Central memory CD4-positive, alpha-beta T cell (primary cell): Measurements from ENCODE around the gene KSR2.
"Not testable (repeated sequence)": the region's sequence is repeated elsewhere in the genome, so short reads cannot be mapped to it uniquely, and the experiment has no call there.

Experiments used
- DNase-seq: peaks from one replicate; pipeline ENCODE4 v3.0.0; 2022
- total RNA-seq, 3 experiments: gene quantifications; one replicate each; lab custom pipeline; 2026; lab: John Stamatoyannopoulos, UW

The KSR2 gene
- total RNA-seq = 0 to 0.19 (median 0.14) reads per million in 3 experiments

DNA sequence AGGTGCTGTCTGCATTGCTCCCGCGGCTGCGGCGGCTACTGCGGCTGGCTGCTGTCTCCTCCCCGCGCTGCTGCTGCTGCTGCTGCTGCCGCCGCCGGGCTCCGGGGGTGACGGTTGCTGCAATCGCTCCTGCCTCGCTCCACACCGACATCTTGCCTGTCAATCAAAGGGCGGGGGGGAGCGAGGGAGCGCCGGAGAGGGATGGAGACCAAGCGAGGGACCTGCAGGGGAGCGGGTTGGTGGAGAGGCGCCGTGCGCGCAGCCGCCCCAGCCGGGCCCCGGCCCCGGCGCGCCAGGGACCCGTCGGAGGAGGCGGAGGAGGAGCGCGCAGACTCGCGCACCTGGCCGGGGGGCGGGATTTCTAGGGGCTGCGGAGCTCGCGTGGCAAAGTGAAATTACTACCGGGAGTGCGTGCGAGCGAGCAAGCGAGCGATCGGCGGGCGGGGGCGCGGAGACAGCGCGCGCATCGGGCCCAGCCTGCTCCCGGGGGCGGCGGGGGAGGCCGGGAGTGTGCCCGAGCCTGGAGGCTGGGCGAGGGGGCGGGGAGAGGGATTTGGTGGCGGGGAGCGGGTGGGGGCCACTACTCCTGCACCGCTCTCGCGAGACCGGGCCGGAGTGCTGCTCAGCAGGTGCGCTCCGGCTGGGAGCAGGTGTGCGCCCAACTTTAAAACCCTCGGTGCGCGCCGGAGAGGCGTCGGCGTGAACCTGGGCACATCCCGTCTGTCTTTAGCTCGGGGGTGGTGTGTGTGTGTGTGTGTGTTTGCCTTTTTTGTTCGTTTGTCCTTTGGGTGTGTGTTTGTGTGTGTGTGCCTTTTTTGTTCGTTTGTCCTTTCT lies at the start of gene KSR2:
TSS of gene KSR2 (minus strand) at position 165 of the 834 bp plus-strand sequence. CDS start 735 bp downstream, outside the sequence.
- DNase-seq = peak; percentile 21

DNA sequence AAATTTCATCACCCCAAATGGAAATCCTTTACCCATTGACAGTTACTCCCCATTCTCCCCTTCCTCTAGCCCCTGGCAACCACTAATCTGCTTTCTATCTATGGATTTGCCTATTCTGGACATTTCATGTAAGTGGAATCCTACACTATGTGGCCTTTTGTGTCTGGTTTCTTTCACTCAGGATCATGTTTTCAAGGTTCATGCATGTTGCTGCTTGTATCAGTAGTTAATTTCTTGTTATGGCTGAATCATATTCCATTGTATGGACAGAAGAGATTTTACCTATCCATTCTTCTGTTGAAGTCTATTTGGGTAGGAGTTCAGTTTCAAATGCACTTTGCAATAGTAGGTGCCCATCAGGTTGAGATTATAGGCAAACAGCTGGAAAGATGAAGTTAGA lies 49.1 kb upstream of the KSR2 start:
- no peak for DNase-seq

DNA sequence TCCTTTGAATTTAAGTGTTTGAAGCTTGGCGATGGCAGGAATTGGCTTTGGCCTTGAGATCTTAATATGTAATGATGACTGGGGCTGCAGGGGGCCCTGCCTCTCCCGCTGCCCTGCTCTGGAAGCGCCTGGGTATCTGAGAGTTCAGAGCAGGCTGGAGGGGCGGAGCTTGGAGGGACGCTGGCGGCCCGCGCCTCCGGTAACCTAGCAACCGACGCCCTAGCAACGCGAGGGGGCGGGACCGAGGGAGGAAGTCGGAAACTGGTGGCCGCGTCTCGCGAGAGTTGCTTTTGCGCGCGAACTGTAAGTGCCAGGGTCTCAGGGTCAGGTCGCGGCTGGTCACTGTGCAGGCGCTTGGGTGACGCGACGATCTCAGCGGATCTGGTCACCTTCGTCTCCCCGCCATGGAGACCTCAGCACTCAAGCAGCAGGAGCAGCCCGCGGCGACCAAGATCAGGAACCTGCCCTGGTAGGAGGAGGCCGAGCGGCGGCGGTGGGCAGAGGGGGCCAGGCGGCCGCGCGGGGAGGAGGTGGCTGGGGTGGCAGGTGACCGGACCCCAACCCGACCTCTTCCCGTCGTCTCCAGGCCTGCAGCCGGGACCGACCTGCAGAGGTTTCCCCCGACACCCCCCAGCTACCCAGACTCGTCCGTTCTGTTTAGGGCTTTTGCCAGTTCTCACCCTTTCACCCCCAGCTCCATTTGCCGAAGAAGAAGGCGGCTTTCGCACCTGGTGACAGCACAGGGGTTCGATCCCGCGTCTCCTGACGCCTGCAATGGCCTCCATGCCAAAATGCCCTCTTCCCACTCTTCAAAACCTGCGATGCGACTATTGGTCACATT lies 47.9 kb upstream of the KSR2 start, which contains the start of gene RFC5:
TSS of gene RFC5 (plus strand) at position 280 of the 841 bp plus-strand sequence. CDS start at position 405, 125 bp downstream.
- peak; percentile 95 for DNase-seq

DNA sequence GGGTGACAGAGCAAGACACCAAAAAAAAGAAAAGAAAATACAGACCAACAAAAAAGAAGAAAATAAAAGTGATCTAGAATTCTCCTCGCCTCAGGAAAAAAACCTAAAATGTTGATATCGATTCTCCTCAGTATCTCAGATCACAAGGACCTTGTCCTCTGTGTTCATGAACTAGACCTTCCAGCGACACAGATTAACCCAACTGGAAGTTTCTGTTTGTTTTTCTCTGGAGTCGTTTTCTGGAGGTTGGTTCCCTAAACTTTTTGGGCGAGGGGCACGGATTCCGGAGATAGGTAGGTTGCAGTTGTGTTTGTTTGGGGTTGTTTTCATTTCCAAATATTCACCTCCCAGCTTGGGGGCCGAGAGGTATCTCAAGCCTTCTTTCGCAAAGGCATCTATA lies 47.2 kb upstream of the KSR2 start:
- DNase-seq = no peak

DNA sequence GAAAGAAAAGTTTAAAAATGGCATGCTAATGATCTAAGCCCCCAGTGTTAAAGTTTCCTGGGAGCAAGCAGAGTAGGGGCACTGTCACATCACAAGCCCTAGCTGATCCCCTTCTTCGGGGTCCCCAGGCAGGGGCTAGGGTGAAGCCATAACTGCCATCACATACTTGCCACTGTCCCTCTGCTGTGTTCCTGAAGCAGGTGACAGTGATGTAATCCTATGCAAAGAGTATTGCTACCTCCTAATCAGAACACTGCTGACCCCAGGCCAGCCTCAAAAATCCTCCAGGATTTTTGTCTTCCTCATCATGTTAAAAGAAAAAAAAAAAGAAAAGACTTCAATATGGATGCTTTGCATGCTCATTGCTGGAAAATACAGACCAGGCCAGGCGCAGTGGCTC lies 46.5 kb upstream of the KSR2 start:
- no peak for DNase-seq

DNA sequence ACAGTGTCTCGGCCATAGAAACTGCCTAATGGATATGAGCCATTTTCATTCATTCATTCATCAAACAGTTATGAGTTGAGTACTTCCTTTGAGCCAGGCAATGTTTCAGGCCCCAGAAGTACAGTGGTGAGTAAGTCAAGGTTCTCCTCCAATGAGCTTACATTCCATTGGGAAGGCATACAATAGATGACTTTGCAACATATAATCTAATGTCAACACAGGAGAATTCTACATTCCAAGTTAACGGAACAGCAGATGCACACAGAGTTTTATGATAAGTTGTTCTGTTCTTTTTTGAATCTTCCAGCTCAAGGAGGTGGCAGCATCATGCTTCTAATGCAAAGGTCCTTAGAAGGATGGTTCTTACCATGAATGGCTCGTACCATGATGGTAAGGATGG lies 44.5 kb upstream of the KSR2 start:
- no peak for DNase-seq

DNA sequence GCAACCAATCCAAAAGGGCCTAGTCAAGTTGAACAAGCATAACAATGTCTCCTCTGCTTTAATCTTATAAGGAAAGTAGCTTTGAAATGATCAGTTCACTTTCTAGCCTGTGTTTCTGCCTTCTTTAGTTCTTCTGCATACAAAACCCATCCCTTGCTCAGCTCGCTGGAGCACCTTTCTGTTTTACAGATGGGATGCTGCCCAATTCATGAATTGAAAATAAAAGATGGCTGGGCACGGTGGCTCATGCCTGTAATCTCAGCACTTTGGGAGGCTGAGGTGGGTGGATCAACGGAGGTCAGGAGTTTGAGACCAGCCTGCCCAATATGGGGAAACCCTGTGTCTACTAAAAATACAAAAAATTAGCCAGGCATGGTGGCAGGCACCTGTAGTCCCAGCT lies 43.2 kb upstream of the KSR2 start:
- DNase-seq = no peak

DNA sequence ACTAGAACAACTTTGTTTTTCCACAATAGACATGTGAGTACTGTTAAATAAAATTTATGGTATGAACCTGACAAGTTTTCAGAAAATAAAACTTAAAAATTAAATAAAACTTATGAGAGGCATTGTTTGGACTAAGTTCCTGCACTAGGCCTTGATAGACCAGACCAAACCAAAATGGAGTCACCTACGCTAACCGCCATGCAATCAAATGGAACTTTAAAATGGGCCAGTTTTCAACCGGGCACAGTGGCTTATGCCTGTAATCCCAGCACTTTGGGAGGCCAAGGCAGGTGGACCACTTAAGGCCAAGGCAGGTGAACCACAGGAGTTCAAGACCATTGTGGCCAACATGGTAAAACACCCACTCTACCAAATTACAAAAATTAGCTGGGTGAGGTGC lies 42.6 kb upstream of the KSR2 start:
- DNase-seq = no peak

DNA sequence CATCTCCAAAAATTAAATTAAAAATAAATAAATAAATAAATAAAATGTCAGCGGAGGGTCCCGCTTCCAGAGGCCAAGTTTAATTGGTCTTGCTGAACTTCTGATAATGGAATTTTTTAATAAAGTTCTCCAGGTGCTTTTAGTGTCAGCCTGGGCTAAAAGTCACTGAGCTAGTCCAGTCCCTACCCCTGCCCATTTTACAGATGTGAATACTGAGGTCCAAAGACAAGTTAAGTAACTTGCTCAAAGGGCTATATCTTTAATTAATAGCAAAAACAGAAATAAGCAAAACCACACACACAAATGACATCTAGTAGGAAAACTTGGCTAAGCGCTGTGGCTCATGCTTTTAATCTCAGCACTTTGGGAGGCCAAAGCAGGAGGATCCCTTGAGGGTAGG lies 42.1 kb upstream of the KSR2 start:
- no peak for DNase-seq

DNA sequence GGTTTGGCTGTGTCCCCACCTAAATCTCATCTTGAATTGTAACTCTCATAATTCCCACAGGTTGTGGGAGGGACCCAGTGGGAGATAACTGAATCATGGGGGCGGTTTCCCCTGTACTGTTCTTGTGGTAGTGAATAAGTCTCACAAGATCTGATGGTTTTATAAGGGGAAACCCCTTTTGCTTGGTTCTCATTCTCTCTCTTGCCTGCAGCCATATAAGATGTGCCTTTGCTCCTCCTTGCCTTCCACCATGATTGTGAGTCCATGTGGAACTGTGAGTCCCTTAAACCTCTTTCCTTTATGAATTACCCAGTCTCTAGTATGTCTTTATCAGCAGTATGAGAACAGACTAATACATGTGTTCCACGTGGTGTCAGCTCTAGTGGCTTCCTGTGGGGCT lies 31.0 kb upstream of the KSR2 start:
- DNase-seq = not testable (repeated sequence)

DNA sequence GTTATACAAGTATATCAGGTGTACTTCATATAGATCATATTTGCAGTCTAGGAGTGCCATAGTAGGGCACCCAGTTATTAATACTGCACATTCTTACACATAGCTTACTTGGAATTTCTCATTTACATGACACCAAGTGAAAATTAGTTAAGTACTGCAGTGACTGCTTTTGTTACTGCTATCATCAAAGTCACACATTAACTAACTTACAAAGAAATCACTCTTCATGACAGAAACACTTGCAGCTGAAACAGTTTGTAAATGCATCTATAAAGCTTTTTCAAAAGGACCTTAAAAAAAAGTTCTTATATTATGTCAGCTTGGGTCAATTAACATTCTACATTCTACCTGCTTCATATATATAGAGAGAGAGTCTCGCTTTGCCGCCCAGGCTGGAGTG lies 29.9 kb upstream of the KSR2 start:
- no peak for DNase-seq

DNA sequence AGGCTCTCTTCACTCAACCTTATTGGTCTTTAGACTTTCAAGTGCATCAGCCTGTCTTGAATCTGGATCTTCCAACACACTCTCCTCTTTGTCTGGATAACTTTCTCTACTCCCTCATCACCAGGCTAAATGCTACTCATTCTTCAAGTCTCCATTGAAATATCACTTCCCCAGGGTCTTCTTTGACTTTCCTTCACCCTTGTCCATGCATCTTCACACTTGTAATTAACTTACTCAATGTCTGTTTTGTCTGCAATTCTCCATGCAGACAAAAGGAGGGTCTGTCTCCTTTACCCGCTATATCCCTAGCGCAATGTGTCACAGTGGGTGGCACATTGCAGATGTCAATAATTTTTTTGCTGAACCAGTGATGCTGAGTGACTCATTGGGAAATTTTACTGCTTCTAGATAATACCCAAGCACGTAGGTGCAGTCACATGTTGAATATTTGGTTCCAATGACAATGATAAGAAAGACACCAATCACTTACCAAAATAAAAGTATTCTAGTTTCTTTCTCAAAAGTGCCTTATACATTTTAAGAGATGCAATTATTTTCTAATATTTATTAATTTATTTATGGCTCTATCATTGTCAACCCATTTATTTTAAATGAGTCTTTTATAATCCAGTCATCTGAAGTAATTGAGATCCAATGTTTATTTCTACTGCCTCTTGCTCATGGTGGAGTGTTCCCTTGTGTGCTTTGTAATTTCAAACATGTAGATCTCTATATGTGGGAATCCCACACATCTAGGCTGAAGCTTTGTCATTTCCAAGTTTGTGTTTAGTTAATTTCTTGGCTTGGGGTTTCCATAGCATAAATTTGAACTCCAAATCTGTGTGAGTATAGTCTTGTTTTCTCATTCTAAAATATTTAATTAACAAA lies 26.0 kb upstream of the KSR2 start:
- DNase-seq = no peak

DNA sequence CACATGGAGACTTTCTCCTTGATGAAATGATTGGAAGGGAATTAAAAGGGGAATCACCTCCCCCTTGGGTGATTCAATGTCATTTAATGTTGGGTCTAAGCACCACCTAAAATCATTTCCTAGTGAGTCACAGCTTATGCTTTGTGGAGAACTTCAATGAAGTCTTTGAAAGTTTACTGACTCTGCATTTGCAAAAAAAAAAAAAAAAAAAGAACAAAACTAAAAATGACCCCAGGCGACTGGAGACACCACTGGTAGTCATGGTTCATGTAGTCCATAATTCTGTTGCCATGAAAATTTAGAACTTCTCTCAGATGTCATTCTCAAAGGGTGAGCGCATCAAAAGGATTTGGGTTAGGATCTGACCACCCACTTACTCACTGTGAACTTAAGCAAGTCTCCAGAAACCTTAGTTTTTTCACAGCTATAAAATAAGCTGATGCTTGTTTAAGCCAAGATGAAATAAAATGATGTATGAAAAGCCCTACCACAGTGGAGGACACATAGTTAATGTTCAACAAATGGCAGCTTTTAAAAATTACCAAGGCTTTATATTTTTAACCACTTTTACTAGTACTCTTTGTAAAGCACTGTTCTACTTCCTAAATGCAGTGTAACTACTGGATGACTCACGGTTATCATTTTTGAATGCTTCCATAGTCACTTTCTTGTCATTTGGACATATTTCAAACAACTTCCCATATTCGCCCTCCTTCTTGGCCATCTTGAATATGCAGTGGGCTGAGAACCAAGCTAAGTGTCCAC lies 18.1 kb upstream of the KSR2 start:
- DNase-seq = no peak

DNA sequence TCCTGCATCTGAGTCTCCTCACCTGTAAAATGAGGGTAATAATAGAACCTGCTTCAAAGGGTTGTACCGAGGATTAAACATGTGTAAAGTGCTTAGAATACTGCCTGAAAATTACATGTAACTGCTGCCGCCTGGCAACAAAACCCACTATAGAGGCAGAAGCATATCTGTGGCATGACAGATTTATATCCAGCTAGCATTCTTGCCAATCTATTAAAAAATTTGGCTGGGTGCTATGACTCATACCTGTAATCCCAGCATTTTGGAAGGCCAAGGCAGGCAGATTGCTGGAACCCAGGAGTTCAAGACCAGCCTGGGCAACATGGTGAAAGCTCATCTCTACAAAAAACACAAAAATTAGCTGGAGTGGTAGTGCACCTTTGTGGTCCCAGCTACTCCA lies 16.4 kb upstream of the KSR2 start:
- no peak for DNase-seq

DNA sequence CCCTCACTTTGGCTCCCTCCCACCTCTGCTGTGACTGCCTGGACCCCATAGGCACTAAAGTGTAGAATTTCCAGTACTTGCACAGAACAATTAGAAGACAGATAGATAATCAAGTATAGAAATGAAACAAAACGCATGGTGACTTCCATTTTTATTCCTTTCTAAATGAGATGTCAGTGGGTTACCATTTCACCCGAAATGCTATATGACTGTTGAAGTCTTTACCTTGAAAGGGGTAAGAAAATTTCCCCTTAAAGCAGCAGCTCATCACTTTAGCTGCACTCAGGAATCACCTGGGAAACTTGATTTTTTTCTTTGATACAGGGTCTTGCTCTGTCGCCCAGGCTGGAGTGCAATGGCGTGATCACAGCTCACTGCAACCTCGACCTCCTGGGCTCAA lies 12.5 kb upstream of the KSR2 start:
- no peak for DNase-seq

DNA sequence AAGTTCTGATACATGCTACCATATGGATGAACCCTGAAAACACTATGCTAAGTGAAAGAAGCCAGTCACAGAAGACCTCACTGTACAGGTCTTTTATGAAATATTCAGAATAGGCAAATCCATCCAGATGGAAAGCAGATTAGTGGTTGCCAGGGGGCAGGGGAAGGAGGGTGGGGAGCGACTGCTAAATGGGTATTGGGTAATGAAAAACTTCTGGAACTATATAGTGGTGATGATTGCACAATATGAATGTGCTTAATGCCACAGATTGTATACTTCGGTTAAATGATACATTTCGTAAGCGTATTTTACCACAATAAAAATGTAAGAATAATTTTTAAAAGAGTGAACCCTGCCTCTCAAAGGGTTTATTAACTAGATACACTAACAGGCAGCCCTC lies 11.8 kb upstream of the KSR2 start:
- no peak for DNase-seq

DNA sequence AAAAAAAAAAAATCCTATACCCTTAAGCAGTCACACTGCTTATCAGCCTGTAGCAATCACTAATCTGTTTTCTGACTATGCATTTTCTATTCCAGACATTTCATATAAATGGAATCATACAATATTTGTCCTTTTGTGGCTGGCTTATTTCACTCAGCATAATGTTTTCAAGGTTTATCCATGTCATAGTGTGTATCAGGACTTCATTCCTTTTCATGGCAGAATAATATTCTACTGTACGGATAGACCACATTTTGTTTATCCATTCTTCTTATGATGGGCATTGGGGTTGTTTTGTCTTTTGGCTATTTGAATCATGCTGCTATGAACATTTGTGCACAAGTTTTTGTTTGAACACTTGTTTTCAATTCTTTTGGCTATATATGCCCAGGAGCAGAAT lies 8.6 kb upstream of the KSR2 start:
- no peak for DNase-seq

DNA sequence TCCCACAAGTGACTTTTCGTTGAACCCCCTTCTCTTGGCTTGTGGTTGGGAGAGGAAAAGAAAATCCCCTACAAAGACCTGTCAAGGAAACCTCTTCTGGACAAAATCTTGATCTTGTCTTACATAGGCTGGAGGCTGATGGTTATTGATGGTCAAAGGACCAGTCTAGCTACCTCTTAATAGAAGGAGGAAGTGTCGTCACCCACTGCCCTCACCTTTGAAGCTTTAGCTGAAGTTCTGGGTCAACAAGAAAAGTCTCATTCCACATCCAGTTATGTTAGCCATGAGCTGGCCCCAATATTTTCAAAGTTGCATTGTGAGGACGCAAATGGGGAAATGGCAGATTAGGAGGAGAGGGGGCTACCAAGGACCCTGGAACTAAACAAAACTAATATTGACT lies 6.2 kb upstream of the KSR2 start:
- no peak for DNase-seq

DNA sequence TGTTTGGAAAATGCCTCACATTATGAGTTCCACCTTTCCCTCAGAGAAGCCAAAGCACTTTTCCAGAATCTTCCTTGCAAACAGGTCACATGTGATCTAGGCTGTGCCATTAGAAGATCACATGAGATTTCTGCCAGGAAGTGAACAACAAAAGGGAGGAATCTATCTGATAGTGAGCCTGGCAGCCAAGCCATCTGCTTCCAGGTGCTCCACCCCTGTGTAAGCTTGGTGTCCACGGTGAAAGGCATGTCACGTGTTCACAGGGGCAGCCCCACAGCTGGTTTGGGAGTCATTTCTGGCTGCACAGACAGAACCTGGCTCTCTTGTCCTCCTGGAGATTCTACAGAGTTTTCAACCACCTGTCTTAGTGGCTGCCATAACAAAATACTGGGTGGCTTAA lies 3.5 kb upstream of the KSR2 start:
- no peak for DNase-seq

DNA sequence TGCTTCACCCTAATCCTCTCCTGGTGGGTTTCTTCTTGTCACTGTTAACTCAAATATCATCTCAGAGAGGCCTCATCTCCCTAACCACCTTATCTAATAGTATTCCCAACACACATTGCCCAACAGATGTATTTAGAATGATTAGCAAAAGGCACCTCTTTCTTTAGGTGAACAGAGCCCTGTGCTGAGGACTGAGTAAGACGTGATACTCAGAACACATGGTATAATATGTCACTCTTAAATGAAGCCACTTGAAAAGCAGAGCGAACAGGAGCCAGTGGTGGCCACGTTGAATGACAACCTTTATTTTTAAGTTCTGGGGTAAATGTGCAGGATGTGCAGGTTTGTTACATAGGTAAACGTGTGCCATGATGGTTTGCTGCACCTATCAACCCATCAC lies 1.5 kb upstream of the KSR2 start:
- no peak for DNase-seq

DNA sequence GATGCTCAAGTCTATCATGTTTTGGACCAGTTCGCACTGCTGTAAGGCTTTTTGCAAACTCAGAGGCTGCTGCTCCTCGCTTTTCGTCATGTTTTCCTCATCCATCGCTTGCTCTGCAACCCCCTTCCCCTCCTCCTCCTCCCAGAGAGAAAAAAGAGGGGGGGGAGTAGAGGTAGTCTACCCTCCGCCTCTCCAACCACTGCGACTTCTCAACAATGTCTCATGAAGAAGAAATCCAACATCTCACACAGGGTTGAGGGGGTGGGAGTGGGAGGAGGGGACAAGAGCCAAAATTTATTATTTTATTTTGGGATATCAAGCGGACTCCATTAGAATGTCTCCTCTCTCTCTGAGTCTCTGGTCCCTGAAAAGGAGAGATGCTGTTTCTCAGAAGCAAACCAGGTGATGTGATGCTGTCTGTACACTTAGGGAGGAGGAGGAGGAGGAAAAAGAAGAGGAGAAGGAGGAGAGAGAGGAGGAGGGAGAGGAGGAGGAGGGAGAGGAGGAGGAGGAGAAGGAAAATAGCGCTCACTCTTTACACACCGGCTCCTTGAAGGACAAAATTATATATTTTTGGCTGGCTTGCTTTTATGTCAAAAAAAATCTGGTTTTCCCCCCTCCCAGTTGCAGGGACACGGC lies 520 bp downstream of the KSR2 start:
- no peak for DNase-seq

DNA sequence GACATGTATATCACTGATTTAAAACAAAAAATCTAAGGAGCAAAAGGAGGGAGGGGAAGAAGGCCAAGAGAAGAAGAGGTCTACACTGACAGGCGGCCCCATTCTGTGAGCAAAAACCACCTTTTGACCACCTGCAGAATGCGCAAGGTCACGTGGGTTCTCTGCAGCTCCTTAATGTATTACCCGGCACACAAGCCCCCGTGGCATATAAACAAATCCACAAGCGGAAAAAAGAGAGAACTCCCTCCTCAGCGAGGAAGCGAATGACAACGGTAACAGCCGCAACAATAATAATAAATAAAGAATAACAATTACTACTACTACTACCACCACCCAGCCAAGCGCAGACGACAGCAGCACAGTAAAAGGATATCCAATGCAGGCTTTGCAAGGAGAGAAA lies 1.3 kb downstream of the KSR2 start:
- no peak for DNase-seq
